SU-DHL-6 (cell line): Measurements from ENCODE around the gene GNB1L.

ENCODE experiments used
- EZH2phosphoT487 ChIP-seq: fragments of 200-600 bp; sonication (generic), shearing (Covaris generic); conservative IDR thresholded peaks from 2 replicates; pipeline ENCODE4 v1.6.1; 2018; ENCODE audit warnings: mild to moderate bottlenecking, antibody characterized with exemption, low read length, moderate library complexity, mixed read lengths
- TF ChIP-seq, protein P1 (sequence below): fragments of 200-600 bp; sonication (generic); IDR thresholded peaks from one replicate; pipeline ENCODE4 v1.5.1; 2017; ENCODE audit warnings: antibody characterized with exemption, mild to moderate bottlenecking, low read length, moderate library complexity; ENCODE audit not compliant: insufficient read depth, poor library complexity, severe bottlenecking

- TF ChIP-seq, protein P1, sequence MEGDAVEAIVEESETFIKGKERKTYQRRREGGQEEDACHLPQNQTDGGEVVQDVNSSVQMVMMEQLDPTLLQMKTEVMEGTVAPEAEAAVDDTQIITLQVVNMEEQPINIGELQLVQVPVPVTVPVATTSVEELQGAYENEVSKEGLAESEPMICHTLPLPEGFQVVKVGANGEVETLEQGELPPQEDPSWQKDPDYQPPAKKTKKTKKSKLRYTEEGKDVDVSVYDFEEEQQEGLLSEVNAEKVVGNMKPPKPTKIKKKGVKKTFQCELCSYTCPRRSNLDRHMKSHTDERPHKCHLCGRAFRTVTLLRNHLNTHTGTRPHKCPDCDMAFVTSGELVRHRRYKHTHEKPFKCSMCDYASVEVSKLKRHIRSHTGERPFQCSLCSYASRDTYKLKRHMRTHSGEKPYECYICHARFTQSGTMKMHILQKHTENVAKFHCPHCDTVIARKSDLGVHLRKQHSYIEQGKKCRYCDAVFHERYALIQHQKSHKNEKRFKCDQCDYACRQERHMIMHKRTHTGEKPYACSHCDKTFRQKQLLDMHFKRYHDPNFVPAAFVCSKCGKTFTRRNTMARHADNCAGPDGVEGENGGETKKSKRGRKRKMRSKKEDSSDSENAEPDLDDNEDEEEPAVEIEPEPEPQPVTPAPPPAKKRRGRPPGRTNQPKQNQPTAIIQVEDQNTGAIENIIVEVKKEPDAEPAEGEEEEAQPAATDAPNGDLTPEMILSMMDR = no peak
- TF ChIP-seq EZH2phosphoT487 = no peak
Measured at GRCh38 chr22:19880786-19881569, 26.3 kb upstream of the GNB1L start.
